Measurements from ENCODE around the gene KCNQ5.
A peak's percentile ranks its signal among the peaks of the same experiment; 100 is the strongest.

Gene KCNQ5

DNA sequence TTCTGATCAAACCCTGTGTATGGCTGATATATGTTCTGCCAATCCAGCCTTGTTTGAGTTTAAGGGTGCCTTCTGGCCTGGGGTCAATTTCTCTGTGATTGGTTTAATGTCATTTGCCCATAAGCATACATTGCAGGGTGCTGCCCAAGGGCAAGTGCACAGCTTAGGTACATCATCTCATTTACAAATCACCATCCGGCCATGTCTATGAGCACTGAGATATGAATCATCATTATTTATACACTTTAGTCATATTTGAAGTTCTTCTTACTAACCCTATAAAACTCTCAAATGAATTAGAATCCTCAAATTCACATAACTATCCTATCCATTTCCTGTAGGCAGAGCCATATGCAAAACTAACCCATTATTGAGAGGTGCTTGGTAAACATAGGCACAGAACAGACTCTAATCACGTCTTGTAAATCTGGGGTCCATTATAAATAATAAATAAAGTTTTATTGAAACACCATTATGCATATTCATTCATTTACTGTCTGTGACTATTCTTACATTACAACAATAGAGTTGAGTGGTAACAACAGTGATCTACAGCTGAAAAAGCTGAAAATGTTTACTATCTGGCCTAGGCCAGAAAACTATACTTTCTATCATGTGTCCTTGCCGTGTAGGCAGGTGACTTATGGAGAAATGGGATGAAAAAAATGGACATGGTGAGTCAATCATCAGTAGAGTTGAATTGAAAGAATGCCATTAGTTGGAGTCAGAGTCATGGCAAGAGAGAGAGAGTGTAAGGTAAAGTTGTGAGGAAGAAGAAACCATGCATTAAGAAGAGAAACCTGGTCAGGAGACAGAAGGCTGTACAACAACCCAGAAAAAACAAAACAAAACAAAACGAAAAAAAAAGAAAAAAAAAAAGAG lies 25.0 kb downstream of the KCNQ5 start:
- Histone ChIP-seq H3K9me3 (ENCODE audit: insufficient read depth, low read length) (no peaks in the 10 kb centered on the region), H3K4me2 (ENCODE audit: low read length) (no peak overlapping the region), H3K9ac (ENCODE audit: low read length) (no peak overlapping the region), H3K27me3 (ENCODE audit: low read depth, low read length) (peaks cover 7% of the 10 kb centered on the region), H2AFZ (ENCODE audit: low read depth, low read length) (no peak overlapping the region), H3K4me1 (ENCODE audit: low read length) (peaks cover 35% of the 10 kb centered on the region), H3K27ac (ENCODE audit: low read length) (no peak overlapping the region), H3K79me2 (ENCODE audit: low read length) (peaks cover 27% of the 10 kb centered on the region), H3K36me3 (replicated peaks; ENCODE audit: low read depth, low read length) (peaks cover 7% of the 10 kb centered on the region), H3K4me3 (ENCODE audit: low read length) (no peak overlapping the region), H4K20me1 (ENCODE audit: insufficient read depth, low read length) (peaks cover 20% of the 10 kb centered on the region)
- TF ChIP-seq CTCF (IDR thresholded peaks at IDR 0.05; ENCODE audit: low read depth, low read length) (no peak), EZH2phosphoT487 (IDR thresholded peaks at IDR 0.05; ENCODE audit: low read depth) (no peak)

DNA sequence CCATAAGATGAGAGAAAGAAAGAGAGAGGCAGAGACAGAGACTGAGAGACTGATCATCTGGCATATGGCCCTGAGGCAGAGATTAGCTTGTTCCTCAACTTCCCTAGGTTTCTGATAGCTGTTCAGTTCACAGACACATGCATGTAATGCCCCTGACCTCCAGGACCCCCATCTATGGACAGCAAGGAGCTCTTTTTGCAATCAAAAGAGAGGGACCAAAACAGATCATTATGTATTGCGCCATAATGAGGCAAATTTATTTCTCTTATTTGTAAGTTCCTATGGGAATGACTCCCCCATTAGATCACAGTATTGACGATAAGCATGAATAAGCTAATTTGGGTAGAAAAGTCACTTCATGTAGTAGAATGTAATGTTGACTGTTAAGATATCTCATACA lies 25.6 kb downstream of the KCNQ5 start:
- H3K9me3 ChIP-seq (ENCODE audit: insufficient read depth, low read length): no peaks in the 10 kb centered on the region
- H3K9ac ChIP-seq (ENCODE audit: low read length): no peak overlapping the region
- H3K27me3 ChIP-seq (ENCODE audit: low read depth, low read length): peaks cover 7% of the 10 kb centered on the region
- H3K27ac ChIP-seq (ENCODE audit: low read length): no peak overlapping the region
- peaks cover 23% of the 10 kb centered on the region for H4K20me1 ChIP-seq (ENCODE audit: insufficient read depth, low read length)
- peaks cover 27% of the 10 kb centered on the region for H3K79me2 ChIP-seq (ENCODE audit: low read length)
- peaks cover 40% of the 10 kb centered on the region for H3K4me1 ChIP-seq (ENCODE audit: low read length)
- peaks cover 7% of the 10 kb centered on the region for H3K36me3 ChIP-seq (replicated peaks; ENCODE audit: low read depth, low read length)
- TF ChIP-seq CTCF (IDR thresholded peaks at IDR 0.05; ENCODE audit: low read depth, low read length) (no peak), EZH2phosphoT487 (IDR thresholded peaks at IDR 0.05; ENCODE audit: low read depth) (no peak)
- no peak overlapping the region for H3K4me3 ChIP-seq (ENCODE audit: low read length)
- H3K4me2 ChIP-seq (ENCODE audit: low read length): no peak overlapping the region
- no peak overlapping the region for H2AFZ ChIP-seq (ENCODE audit: low read depth, low read length)

- peak overlapping the region; percentile 61 for H3K27ac ChIP-seq (ENCODE audit: low read length)
- H3K27me3 ChIP-seq (ENCODE audit: low read depth, low read length): peaks cover 7% of the 10 kb centered on the region
- peak overlapping the region; percentile 69 for H3K4me3 ChIP-seq (ENCODE audit: low read length)
- H3K9ac ChIP-seq (ENCODE audit: low read length): peak overlapping the region; percentile 15
- H3K4me2 ChIP-seq (ENCODE audit: low read length): peak overlapping the region; percentile 90
- peaks cover 29% of the 10 kb centered on the region for H3K79me2 ChIP-seq (ENCODE audit: low read length)
- TF ChIP-seq EZH2phosphoT487 (IDR thresholded peaks at IDR 0.05; ENCODE audit: low read depth) (peak; percentile 93), CTCF (IDR thresholded peaks at IDR 0.05; ENCODE audit: low read depth, low read length) (no peak; the same call in 1 of the 2 replicates)
- peaks cover 7% of the 10 kb centered on the region for H3K36me3 ChIP-seq (replicated peaks; ENCODE audit: low read depth, low read length)
- peaks cover 58% of the 10 kb centered on the region for H3K4me1 ChIP-seq (ENCODE audit: low read length)
- H2AFZ ChIP-seq (ENCODE audit: low read depth, low read length): no peak overlapping the region
- H3K9me3 ChIP-seq (ENCODE audit: insufficient read depth, low read length): no peaks in the 10 kb centered on the region
- peaks cover 32% of the 10 kb centered on the region for H4K20me1 ChIP-seq (ENCODE audit: insufficient read depth, low read length)
These were observed 27.4 kb downstream of the KCNQ5 start for GRCh38 chr6:72649032-72649984.
